ENCODE results near the gene SMAD3.
"Not testable (repeated sequence)": the region's sequence is repeated elsewhere in the genome, so short reads cannot be mapped to it uniquely, and the experiment has no call there.

SMAD3 gene

DNA sequence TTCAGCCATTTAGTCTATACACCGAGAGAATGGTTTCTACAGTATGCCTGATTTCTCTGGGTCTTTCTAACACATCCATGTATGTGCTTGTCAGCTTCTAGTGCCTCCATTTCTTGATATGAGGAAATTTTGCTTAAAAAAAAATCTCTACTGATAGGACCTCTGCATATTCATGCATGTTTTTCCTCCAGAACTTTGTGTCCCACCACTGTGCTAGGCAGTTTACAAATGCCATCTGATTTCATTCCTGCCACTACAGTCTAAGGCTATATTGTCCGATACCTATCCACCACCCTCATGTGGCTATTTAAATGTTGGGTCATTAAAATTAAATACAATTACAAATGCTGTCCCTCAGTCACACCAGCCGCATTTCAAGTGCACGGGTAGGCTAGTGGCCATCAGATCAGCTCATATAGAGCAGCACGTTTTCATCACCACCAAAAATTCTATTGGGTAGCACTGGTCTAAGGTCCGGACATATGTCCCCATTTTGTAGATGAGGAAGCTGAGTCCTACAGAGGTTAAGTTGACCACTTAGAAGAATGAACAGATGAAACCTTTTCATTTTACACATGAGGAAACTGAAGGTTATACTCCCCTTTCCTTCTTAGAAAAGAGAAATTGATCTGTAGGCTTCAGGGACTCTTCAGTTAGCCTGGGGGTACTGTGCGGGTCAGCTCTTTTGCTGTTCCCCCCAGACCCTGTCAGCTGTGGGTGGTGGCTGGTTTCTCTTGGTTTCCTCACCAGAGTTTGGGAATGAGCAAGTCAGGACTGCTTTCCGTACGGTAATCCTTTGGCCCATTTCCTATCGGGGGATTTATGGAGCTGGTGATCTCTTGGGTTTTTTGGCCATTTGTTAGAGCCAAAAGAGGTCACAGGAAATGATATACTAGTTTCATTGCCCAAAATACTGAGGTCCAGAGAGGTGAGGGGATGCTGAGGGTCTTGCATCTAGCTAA, 56.5 kb downstream of the SMAD3 start:
- Histone ChIP-seq H3K9me3 (ENCODE audit: control extremely low read depth in 1 of 5, control insufficient read depth in 4 of 5, insufficient read depth in 2 of 5, low read depth in 1 of 5, low read length in 4 of 5) (no peaks in the 10 kb centered on the region), H3K36me3 (ENCODE audit: control insufficient read depth in 4 of 4, insufficient read depth in 4 of 4, low read length in 3 of 4) (no peaks in the 10 kb centered on the region), H3K4me1 (ENCODE audit: control extremely low read depth in 1 of 4, control insufficient read depth in 4 of 4, insufficient read depth in 4 of 4, low read length in 3 of 4) (peaks cover 12 to 70% (median 49%) of the 10 kb centered on the region in 4 experiments), H3K27ac (ENCODE audit: insufficient read depth in 1 of 2, low read depth in 1 of 2, low read length in 2 of 2, poor library complexity in 1 of 2, severe bottlenecking in 2 of 2) (peak overlapping the region; percentile 88 to 93), H3K27me3 (replicated peaks in 2 of 5; ENCODE audit: control insufficient read depth in 4 of 5, insufficient read depth in 5 of 5, low read length in 4 of 5) (no peaks in the 10 kb centered on the region), H3K4me3 (ENCODE audit: control insufficient read depth in 1 of 7, extremely low read depth in 1 of 7, insufficient read depth in 4 of 7, low read depth in 2 of 7, low read length in 6 of 7) (peak overlapping the region in 3 of 7 experiments; percentile 14 to 54 (median 28))
- ChIA-PET POLR2A (interaction anchor here (0.7 to 2.9 kb wide), 13 partner anchors 10 to 158 kb away, joined by 3 to 12 read pairs (median 4); partner anchors contain the start of gene SMAD3), CTCF (interaction anchor here (0.9 to 4.0 kb wide), 9 partner anchors 10 to 81 kb away, joined by 3 to 16 read pairs (median 4); no protein-coding TSS in a partner anchor)
- no peak for DNase-seq
- 92% methylated on average over 4 of the region's 10 CpGs for WGBS (ENCODE audit: insufficient coverage)

DNA sequence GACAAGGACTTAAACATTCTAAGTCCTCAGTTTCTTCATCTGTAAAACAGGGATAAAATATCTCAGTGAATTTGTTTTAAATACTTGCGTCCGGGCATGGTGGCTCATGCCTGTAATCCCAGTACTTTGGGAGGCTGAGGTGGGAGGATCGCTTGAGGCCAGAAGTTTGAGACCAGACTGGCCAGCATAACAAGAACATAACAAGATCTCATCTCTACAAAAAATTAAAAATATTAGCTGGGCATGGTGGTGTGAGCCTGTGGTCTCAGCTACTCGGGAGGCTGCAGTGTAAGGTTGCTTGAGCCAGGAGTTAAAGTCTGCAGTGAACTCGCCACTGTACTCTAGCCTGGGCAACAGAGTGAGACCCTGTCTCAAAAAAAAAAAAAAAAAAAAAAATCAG, 57.4 kb downstream of the SMAD3 start:
- CTCF ChIA-PET = interaction anchor here (0.9 to 4.0 kb wide), 5 partner anchors 9 to 181 kb away, joined by 3 to 16 read pairs (median 4); no protein-coding TSS in a partner anchor
- Histone ChIP-seq H3K27ac (ENCODE audit: insufficient read depth in 1 of 2, low read depth in 1 of 2, low read length in 2 of 2, poor library complexity in 1 of 2, severe bottlenecking in 2 of 2) (peak overlapping the region in 1 of 2 experiments; percentile 93), H3K4me1 (ENCODE audit: control extremely low read depth in 1 of 4, control insufficient read depth in 4 of 4, insufficient read depth in 4 of 4, low read length in 3 of 4) (peaks cover 12 to 70% (median 49%) of the 10 kb centered on the region in 4 experiments)
- no CpG with 5 or more reads among the region's 5 CpGs for WGBS (ENCODE audit: insufficient coverage)
- DNase-seq; H3K9me3 ChIP-seq (ENCODE audit: control extremely low read depth in 1 of 5, control insufficient read depth in 4 of 5, insufficient read depth in 2 of 5, low read depth in 1 of 5, low read length in 4 of 5); H3K27me3 ChIP-seq (replicated peaks in 2 of 5; ENCODE audit: control insufficient read depth in 4 of 5, insufficient read depth in 5 of 5, low read length in 4 of 5); H3K4me3 ChIP-seq (ENCODE audit: control insufficient read depth in 1 of 7, extremely low read depth in 1 of 7, insufficient read depth in 4 of 7, low read depth in 2 of 7, low read length in 6 of 7); H3K36me3 ChIP-seq (ENCODE audit: control insufficient read depth in 4 of 4, insufficient read depth in 4 of 4, low read length in 3 of 4): not testable (repeated sequence)
- POLR2A ChIA-PET = interaction anchor here (1.1 to 1.3 kb wide), 2 partner anchors 9 to 57 kb away, joined by 3 to 4 read pairs; partner anchors contain the start of gene SMAD3

DNA sequence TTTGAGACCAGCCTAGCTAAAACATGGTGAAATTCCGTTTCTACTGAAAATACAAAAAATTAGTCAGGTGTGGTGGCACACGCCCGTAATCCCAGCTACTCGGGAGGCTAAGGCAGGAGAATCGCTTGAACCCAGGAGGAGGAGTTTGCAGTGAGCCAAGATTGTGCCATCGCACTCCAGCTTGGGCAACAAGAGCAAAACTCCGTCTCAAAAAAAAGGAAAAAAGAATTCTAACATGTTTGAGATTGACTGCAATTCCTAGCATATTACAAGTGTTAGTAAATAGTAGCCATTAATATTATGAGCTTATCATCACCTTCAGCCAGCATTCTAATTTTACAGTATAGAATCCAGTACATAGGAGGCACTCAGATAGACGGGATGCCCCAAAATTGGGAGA, 57.9 kb downstream of the SMAD3 start:
- not testable (repeated sequence) for H3K36me3 ChIP-seq (ENCODE audit: control insufficient read depth in 4 of 4, insufficient read depth in 4 of 4, low read length in 3 of 4); H3K4me3 ChIP-seq (ENCODE audit: control insufficient read depth in 1 of 7, extremely low read depth in 1 of 7, insufficient read depth in 4 of 7, low read depth in 2 of 7, low read length in 6 of 7); H3K27me3 ChIP-seq (replicated peaks in 2 of 5; ENCODE audit: control insufficient read depth in 4 of 5, insufficient read depth in 5 of 5, low read length in 4 of 5); H3K27ac ChIP-seq (ENCODE audit: insufficient read depth in 1 of 2, low read depth in 1 of 2, low read length in 2 of 2, poor library complexity in 1 of 2, severe bottlenecking in 2 of 2); DNase-seq; H3K9me3 ChIP-seq (ENCODE audit: control extremely low read depth in 1 of 5, control insufficient read depth in 4 of 5, insufficient read depth in 2 of 5, low read depth in 1 of 5, low read length in 4 of 5)
- ChIA-PET POLR2A (interaction anchor here (0.5 to 1.6 kb wide), 3 partner anchors 9 to 106 kb away, joined by 3 read pairs; no protein-coding TSS in a partner anchor), CTCF (interaction anchor here (0.6 to 4.0 kb wide), 5 partner anchors 9 to 1610 kb away, joined by 3 to 16 read pairs (median 3); no protein-coding TSS in a partner anchor)
- peaks cover 12 to 70% (median 52%) of the 10 kb centered on the region in 4 experiments for H3K4me1 ChIP-seq (ENCODE audit: control extremely low read depth in 1 of 4, control insufficient read depth in 4 of 4, insufficient read depth in 4 of 4, low read length in 3 of 4)
- 100% methylated on average over 6 of the region's 8 CpGs for WGBS (ENCODE audit: insufficient coverage)

DNA sequence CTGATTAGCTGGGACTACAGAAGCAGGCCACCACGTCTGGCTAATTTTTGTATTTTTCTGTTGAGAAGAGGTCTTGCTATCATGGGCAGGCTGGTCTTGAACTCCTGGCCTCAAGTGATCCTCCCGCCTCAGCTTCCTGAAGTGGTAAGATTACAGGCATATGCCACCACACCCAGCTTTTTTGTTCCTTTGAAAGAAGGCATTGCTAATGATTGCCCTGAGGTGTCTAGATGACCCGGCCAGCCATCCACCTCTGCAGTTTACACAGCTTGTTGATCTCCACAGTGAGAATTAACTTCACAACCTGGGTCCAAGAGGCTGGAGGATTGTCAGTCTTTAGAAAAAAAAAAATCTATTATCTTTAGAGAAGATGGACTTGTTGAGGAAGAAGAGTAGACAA, 58.7 kb downstream of the SMAD3 start:
- ChIA-PET CTCF (interaction anchor here (0.8 to 1.8 kb wide), 3 partner anchors 9 to 180 kb away, joined by 3 to 8 read pairs (median 3); no protein-coding TSS in a partner anchor), POLR2A (interaction anchor here (0.6 to 1.6 kb wide), 2 partner anchors 26 to 32 kb away, joined by 3 read pairs; no protein-coding TSS in a partner anchor)
- Histone ChIP-seq H3K36me3 (ENCODE audit: control insufficient read depth in 4 of 4, insufficient read depth in 4 of 4, low read length in 3 of 4) (no peaks in the 10 kb centered on the region), H3K27me3 (replicated peaks in 2 of 5; ENCODE audit: control insufficient read depth in 4 of 5, insufficient read depth in 5 of 5, low read length in 4 of 5) (no peaks in the 10 kb centered on the region), H3K4me3 (ENCODE audit: control insufficient read depth in 1 of 7, extremely low read depth in 1 of 7, insufficient read depth in 4 of 7, low read depth in 2 of 7, low read length in 6 of 7) (no peak overlapping the region), H3K27ac (ENCODE audit: insufficient read depth in 1 of 2, low read depth in 1 of 2, low read length in 2 of 2, poor library complexity in 1 of 2, severe bottlenecking in 2 of 2) (no peak overlapping the region), H3K4me1 (ENCODE audit: control extremely low read depth in 1 of 4, control insufficient read depth in 4 of 4, insufficient read depth in 4 of 4, low read length in 3 of 4) (peaks cover 12 to 62% (median 50%) of the 10 kb centered on the region in 4 experiments), H3K9me3 (ENCODE audit: control extremely low read depth in 1 of 5, control insufficient read depth in 4 of 5, insufficient read depth in 2 of 5, low read depth in 1 of 5, low read length in 4 of 5) (no peaks in the 10 kb centered on the region)
- no peak for DNase-seq
- 94% methylated on average over 2 of the region's 3 CpGs for WGBS (ENCODE audit: insufficient coverage)

DNA sequence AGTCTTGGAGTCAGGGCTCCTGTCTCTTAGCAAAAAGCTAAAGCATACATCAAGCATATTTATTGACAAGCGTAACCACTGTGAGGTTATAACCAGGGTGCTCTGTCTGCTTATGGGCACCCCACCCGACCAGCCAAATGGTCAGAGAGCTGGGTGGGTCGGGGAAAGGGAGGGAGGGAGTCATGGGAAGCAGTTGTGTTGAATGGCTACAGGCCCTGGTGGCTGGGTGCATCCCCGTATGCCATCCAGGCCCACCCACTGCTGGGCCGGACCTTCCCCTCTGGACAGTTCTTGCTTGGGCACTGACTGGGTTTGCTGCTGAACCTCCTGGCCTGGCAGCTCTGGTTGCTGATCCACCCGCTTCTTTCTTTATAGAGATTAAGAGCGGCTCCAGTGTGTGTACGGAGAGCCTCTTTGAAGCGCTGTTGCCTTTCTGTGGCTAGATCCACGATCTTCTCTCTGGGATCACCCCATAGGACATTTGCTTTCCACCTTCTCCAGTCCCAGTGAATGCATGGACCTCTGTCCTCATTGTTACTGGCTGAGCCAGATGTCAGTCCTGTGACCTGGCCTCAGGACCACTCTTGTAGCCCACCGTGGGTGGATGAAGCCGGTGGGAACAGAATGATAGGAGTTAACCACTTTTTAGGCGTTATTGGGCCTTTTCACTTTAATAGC, 59.6 kb downstream of the SMAD3 start:
- H3K9me3 ChIP-seq (ENCODE audit: control extremely low read depth in 1 of 5, control insufficient read depth in 4 of 5, insufficient read depth in 2 of 5, low read depth in 1 of 5, low read length in 4 of 5) = no peaks in the 10 kb centered on the region
- H3K27ac ChIP-seq (ENCODE audit: insufficient read depth in 1 of 2, low read depth in 1 of 2, low read length in 2 of 2, poor library complexity in 1 of 2, severe bottlenecking in 2 of 2) = peak overlapping the region; percentile 9 to 68
- no peak overlapping the region for H3K4me3 ChIP-seq (ENCODE audit: control insufficient read depth in 1 of 7, extremely low read depth in 1 of 7, insufficient read depth in 4 of 7, low read depth in 2 of 7, low read length in 6 of 7)
- no peaks in the 10 kb centered on the region for H3K27me3 ChIP-seq (replicated peaks in 2 of 5; ENCODE audit: control insufficient read depth in 4 of 5, insufficient read depth in 5 of 5, low read length in 4 of 5)
- peaks cover 12 to 53% (median 42%) of the 10 kb centered on the region in 4 experiments for H3K4me1 ChIP-seq (ENCODE audit: control extremely low read depth in 1 of 4, control insufficient read depth in 4 of 4, insufficient read depth in 4 of 4, low read length in 3 of 4)
- POLR2A ChIA-PET = interaction anchor here (0.6 to 1.6 kb wide), 2 partner anchors 18 to 27 kb away, joined by 3 read pairs; no protein-coding TSS in a partner anchor
- CTCF ChIA-PET = interaction anchor here (0.8 to 1.8 kb wide), 3 partner anchors 10 to 43 kb away, joined by 3 to 8 read pairs (median 4); no protein-coding TSS in a partner anchor
- DNase-seq = no peak
- 88% methylated on average over 12 of the region's 13 CpGs for WGBS (ENCODE audit: insufficient coverage)
- H3K36me3 ChIP-seq (ENCODE audit: control insufficient read depth in 4 of 4, insufficient read depth in 4 of 4, low read length in 3 of 4) = no peaks in the 10 kb centered on the region

DNA sequence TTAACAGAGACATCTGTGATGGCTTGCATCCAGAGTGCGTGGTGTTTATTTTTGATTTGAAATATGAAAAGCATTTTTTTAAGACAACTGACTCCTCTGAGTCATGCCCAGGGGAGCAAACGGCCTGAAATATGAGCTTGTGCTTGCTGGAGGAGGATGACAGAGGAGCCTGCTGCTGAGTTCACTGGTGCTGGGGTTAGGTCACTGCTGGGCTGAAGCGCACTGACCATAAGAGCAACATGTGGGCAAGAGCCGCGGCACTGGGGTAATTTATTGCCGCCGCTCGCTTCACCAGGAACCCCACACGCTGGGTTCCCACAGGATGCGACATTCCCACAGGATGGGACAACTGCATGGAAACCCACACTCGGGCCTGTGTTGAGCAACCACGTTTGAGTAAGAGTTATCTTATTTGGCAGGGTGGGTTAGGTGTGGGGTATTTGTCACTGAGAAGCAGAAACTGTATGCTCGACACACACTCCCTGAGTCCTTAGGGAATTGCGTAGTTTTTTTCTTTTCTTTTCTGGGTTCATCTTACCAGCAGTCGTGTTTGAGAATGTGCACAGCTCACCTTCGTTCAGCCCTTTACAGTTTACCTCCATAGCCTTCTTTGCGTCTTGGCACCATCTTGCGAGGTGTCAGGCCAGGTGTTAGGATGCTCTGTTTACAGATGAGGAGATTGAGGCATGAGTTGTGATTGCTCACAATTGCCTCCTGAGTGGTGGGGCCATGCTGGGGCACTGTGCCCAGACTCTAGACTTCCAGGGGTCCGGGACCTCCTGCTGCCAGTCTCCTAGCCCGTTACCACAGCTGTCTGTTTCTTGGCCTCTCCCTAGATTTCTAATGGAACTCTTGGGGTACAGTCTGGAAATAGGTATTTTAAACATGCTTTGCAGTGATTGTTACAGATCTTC, 60.4 kb downstream of the SMAD3 start:
- ChIA-PET CTCF (interaction anchor here (0.5 to 1.8 kb wide), 4 partner anchors 9 to 1105 kb away, joined by 3 to 8 read pairs (median 5); no protein-coding TSS in a partner anchor), POLR2A (interaction anchor here (0.6 kb wide), 2 partner anchors 9 to 19 kb away, joined by 3 read pairs; no protein-coding TSS in a partner anchor)
- Histone ChIP-seq H3K36me3 (ENCODE audit: control insufficient read depth in 4 of 4, insufficient read depth in 4 of 4, low read length in 3 of 4) (no peaks in the 10 kb centered on the region), H3K9me3 (ENCODE audit: control extremely low read depth in 1 of 5, control insufficient read depth in 4 of 5, insufficient read depth in 2 of 5, low read depth in 1 of 5, low read length in 4 of 5) (no peaks in the 10 kb centered on the region), H3K4me3 (ENCODE audit: control insufficient read depth in 1 of 7, extremely low read depth in 1 of 7, insufficient read depth in 4 of 7, low read depth in 2 of 7, low read length in 6 of 7) (no peak overlapping the region), H3K4me1 (ENCODE audit: control extremely low read depth in 1 of 4, control insufficient read depth in 4 of 4, insufficient read depth in 4 of 4, low read length in 3 of 4) (peaks cover 5 to 45% (median 35%) of the 10 kb centered on the region in 4 experiments), H3K27ac (ENCODE audit: insufficient read depth in 1 of 2, low read depth in 1 of 2, low read length in 2 of 2, poor library complexity in 1 of 2, severe bottlenecking in 2 of 2) (peak overlapping the region; percentile 9 to 68), H3K27me3 (replicated peaks in 2 of 5; ENCODE audit: control insufficient read depth in 4 of 5, insufficient read depth in 5 of 5, low read length in 4 of 5) (no peaks in the 10 kb centered on the region)
- DNase-seq = peak in 2 of 3 donors; percentile 71 to 77
- 84% methylated on average over 17 of the region's 20 CpGs for WGBS (ENCODE audit: insufficient coverage)
